IMR-90 (cell line): ENCODE measurements around the gene DCTD. TPM values are rescaled to one million over a fixed set of nuclear protein-coding genes. Genes with fewer than 3 reads are reported as not detected.

ENCODE experiments used
- ATAC-seq: fragments of 200-7000 bp; cut with Tn5 transposase; 2 replicates; pipeline ENCODE4 v1.9.1; 2020; ENCODE audit warnings: low read depth, mild to moderate bottlenecking, moderate library complexity
- BruUV-seq: library from RNA; stranded (reverse); fragments of 400-500 nt; replicated peaks from 2 replicates; lab custom pipeline; 2021; lab: Mats Ljungman, UMichigan
- CTCF ChIA-PET: fragments of 300-600 bp; formaldehyde crosslinking; extraction: SDS; loops from one replicate; lab custom pipeline; 2021; ENCODE audit warnings: antibody characterized with exemption; lab: Yijun Ruan, JAX
- POLR2A ChIA-PET: fragments of 300-600 bp; sonication (Branson Sonifier 250); formaldehyde crosslinking; loops from one replicate; lab custom pipeline; 2022; ENCODE audit warnings: antibody characterized with exemption; ENCODE audit not compliant: unreplicated experiment; lab: Charles Lee
- DNase-seq: peaks from one replicate; pipeline ENCODE4 v3.0.0; 2013
- H2AFZ ChIP-seq: replicated peaks from 2 replicates; pipeline ENCODE3; 2013; ENCODE audit warnings: low read length, mild to moderate bottlenecking; ENCODE audit not compliant: poor library complexity
- H2AK5ac ChIP-seq: 2 replicates; pipeline ENCODE4 v1.6.1; 2013; ENCODE audit warnings: low read depth, low read length, inconsistent platforms
- H2AK9ac ChIP-seq: replicated peaks from 2 replicates; pipeline ENCODE3; 2013; ENCODE audit warnings: mild to moderate bottlenecking, low read depth, low read length, moderate library complexity; ENCODE audit not compliant: poor library complexity
- H2BK120ac ChIP-seq: 2 replicates; pipeline ENCODE4 v1.6.1; 2013; ENCODE audit warnings: low read depth, low read length, inconsistent platforms
- H2BK15ac ChIP-seq: 3 replicates; pipeline ENCODE4 v1.6.1; 2013; ENCODE audit warnings: low read depth, low read length, inconsistent platforms
- H2BK20ac ChIP-seq: 2 replicates; pipeline ENCODE4 v1.6.1; 2013; ENCODE audit warnings: low read depth, mild to moderate bottlenecking, inconsistent platforms, low read length, moderate library complexity
- H2BK5ac ChIP-seq: 2 replicates; pipeline ENCODE4 v1.6.1; 2013; ENCODE audit warnings: mild to moderate bottlenecking, low read depth, low read length, inconsistent platforms; ENCODE audit not compliant: poor library complexity, severe bottlenecking
- H3K14ac ChIP-seq: replicated peaks from 2 replicates; pipeline ENCODE4 v1.6.1; 2013; ENCODE audit warnings: low read depth, low read length, inconsistent platforms
- H3K18ac ChIP-seq: 2 replicates; pipeline ENCODE4 v1.6.1; 2013; ENCODE audit warnings: low read depth, low read length, control low read depth
- H3K23ac ChIP-seq: 2 replicates; pipeline ENCODE4 v1.6.1; 2013; ENCODE audit warnings: low read depth, low read length, inconsistent platforms
- H3K27ac ChIP-seq: 2 replicates; pipeline ENCODE4 v1.5.1; 2013; ENCODE audit warnings: mild to moderate bottlenecking, control low read depth, low read length; ENCODE audit not compliant: insufficient read depth
- H3K27me3 ChIP-seq: 2 replicates; pipeline ENCODE4 v1.6.1; 2013; ENCODE audit warnings: low read length; ENCODE audit not compliant: control insufficient read depth, insufficient read depth
- H3K36me3 ChIP-seq: 2 replicates; pipeline ENCODE4 v1.6.1; 2013; ENCODE audit warnings: low read length, mixed read lengths; ENCODE audit not compliant: control insufficient read depth, insufficient read depth
- H3K4ac ChIP-seq: 2 replicates; pipeline ENCODE4 v1.6.1; 2013; ENCODE audit warnings: low read depth, low read length, inconsistent platforms
- H3K4me1 ChIP-seq: 2 replicates; pipeline ENCODE4 v1.6.1; 2013; ENCODE audit warnings: low read length, mixed read lengths; ENCODE audit not compliant: control insufficient read depth, insufficient read depth
- H3K4me2 ChIP-seq: 2 replicates; pipeline ENCODE4 v1.6.1; 2013; ENCODE audit warnings: low read depth, mild to moderate bottlenecking, control low read depth, low read length, moderate library complexity
- H3K4me3 ChIP-seq: 2 replicates; pipeline ENCODE4 v1.5.1; 2013; ENCODE audit warnings: low read depth, mild to moderate bottlenecking, control low read depth, low read length, moderate library complexity; ENCODE audit not compliant: insufficient read depth
- H3K56ac ChIP-seq: 2 replicates; pipeline ENCODE4 v1.6.1; 2013; ENCODE audit warnings: low read length, inconsistent platforms; ENCODE audit not compliant: insufficient read depth; ENCODE audit errors: extremely low read depth
- H3K79me1 ChIP-seq, 2 experiments: 2 replicates each; pipeline ENCODE4 v1.6.1; 2013; ENCODE audit warnings: low read length in 2 of 2, inconsistent platforms in 1 of 2, low read depth in 1 of 2
- H3K9ac ChIP-seq: 2 replicates; pipeline ENCODE4 v1.6.1; 2013; ENCODE audit warnings: low read depth, low read length, control low read depth
- H3K9me1 ChIP-seq: 2 replicates; pipeline ENCODE4 v1.6.1; 2013; ENCODE audit warnings: low read length, inconsistent platforms; ENCODE audit not compliant: insufficient read depth
- H3K9me3 ChIP-seq: 2 replicates; pipeline ENCODE4 v1.6.1; 2013; ENCODE audit warnings: low read length; ENCODE audit not compliant: control insufficient read depth, insufficient read depth
- H4K20me1 ChIP-seq: 2 replicates; pipeline ENCODE4 v1.6.1; 2013; ENCODE audit warnings: low read length, inconsistent platforms; ENCODE audit not compliant: insufficient read depth
- H4K5ac ChIP-seq: 2 replicates; pipeline ENCODE4 v1.6.1; 2013; ENCODE audit warnings: mild to moderate bottlenecking, low read depth, low read length, control low read depth
- H4K8ac ChIP-seq, 2 experiments: 2 replicates each; pipeline ENCODE4 v1.6.1; 2013; ENCODE audit warnings: low read depth in 2 of 2, low read length in 2 of 2, control low read depth in 1 of 2, inconsistent platforms in 1 of 2
- H4K91ac ChIP-seq: 2 replicates; pipeline ENCODE4 v1.6.1; 2013; ENCODE audit warnings: low read depth, low read length, inconsistent platforms; ENCODE audit not compliant: insufficient read depth
- BHLHE40 ChIP-seq: fragments of 150-350 bp; IDR thresholded peaks from 2 replicates; pipeline ENCODE4 v1.6.1; 2016; ENCODE audit warnings: mild to moderate bottlenecking, low read depth, low read length
- CEBPB ChIP-seq: IDR thresholded peaks from 2 replicates; pipeline ENCODE4 v1.6.1; 2012; ENCODE audit warnings: low read depth, low read length, improper control_type of control experiment
- CHD1 ChIP-seq: IDR thresholded peaks from 2 replicates; pipeline ENCODE4 v1.6.1; 2012; ENCODE audit warnings: low read depth, low read length, improper control_type of control experiment
- CTCF ChIP-seq: conservative IDR thresholded peaks from 2 replicates; pipeline ENCODE4 v1.5.1; 2012; ENCODE audit warnings: mild to moderate bottlenecking, low read depth, low read length, improper control_type of control experiment
- ELK1 ChIP-seq: fragments of 150-350 bp; IDR thresholded peaks from 2 replicates; pipeline ENCODE4 v1.6.1; 2016; ENCODE audit warnings: low read depth, mild to moderate bottlenecking, low read length, moderate library complexity, borderline replicate concordance
- FOS ChIP-seq: fragments of 150-350 bp; IDR thresholded peaks from 2 replicates; pipeline ENCODE4 v1.6.1; 2016; ENCODE audit warnings: low read depth, low read length
- MAFK ChIP-seq: IDR thresholded peaks from 2 replicates; pipeline ENCODE4 v1.6.1; 2012; ENCODE audit warnings: low read depth, low read length, improper control_type of control experiment
- MAZ ChIP-seq: IDR thresholded peaks from 2 replicates; pipeline ENCODE4 v1.6.1; 2012; ENCODE audit warnings: low read depth, mild to moderate bottlenecking, low read length, improper control_type of control experiment, moderate library complexity, borderline replicate concordance
- MXI1 ChIP-seq: IDR thresholded peaks from 2 replicates; pipeline ENCODE4 v1.6.1; 2012; ENCODE audit warnings: low read depth, mild to moderate bottlenecking, low read length, moderate library complexity, borderline replicate concordance
- NFE2L2 ChIP-seq: fragments of 150-350 bp; IDR thresholded peaks from 2 replicates; pipeline ENCODE4 v1.6.1; 2016; ENCODE audit warnings: low read depth, mild to moderate bottlenecking, low read length
- POLR2A ChIP-seq: IDR thresholded peaks from 2 replicates; pipeline ENCODE4 v1.6.1; 2012; ENCODE audit warnings: mild to moderate bottlenecking, low read depth, low read length
- RAD21 ChIP-seq: IDR thresholded peaks from 2 replicates; pipeline ENCODE4 v1.6.1; 2012; ENCODE audit warnings: low read length, improper control_type of control experiment
- RCOR1 ChIP-seq: IDR thresholded peaks from 2 replicates; pipeline ENCODE4 v1.6.1; 2012; ENCODE audit warnings: mild to moderate bottlenecking, low read length, improper control_type of control experiment; ENCODE audit not compliant: insufficient replicate concordance
- RFX5 ChIP-seq: IDR thresholded peaks from 2 replicates; pipeline ENCODE4 v1.8.0; 2012; ENCODE audit warnings: low read depth, mild to moderate bottlenecking, low read length, moderate library complexity
- SMC3 ChIP-seq: fragments of 150-350 bp; IDR thresholded peaks from 2 replicates; pipeline ENCODE4 v1.6.1; 2016; ENCODE audit warnings: low read depth, mild to moderate bottlenecking, antibody characterized with exemption, low read length, moderate library complexity
- USF2 ChIP-seq: fragments of 150-350 bp; IDR thresholded peaks from 2 replicates; pipeline ENCODE4 v1.6.1; 2017; ENCODE audit warnings: mild to moderate bottlenecking, antibody characterized with exemption, low read length, low read depth
- WGBS, 2 experiments: methylation state at CpG; one replicate each; pipeline versions ENCODE4 v1.1.5 to v1.1.7; 2013; ENCODE audit warnings: missing lambda C conversion rate in 2 of 2; ENCODE audit not compliant: insufficient read length in 1 of 2; ENCODE audit errors: extremely low coverage in 2 of 2; 5-methylcytosine and 5-hydroxymethylcytosine counted together
- dilution Hi-C: fragments of 300-500 bp; cut with HindIII; formaldehyde crosslinking; loops from one replicate; pipeline ENCODE4 v1.14.3; 2018; ENCODE audit warnings: low sequenced_read_pairs; ENCODE audit not compliant: unreplicated experiment
- in situ Hi-C: fragments of 300-500 bp; cut with MboI; formaldehyde crosslinking; loops from 3 replicates; pipeline ENCODE4 v1.14.3; 2019; ENCODE audit warnings: low sequenced_read_pairs, inconsistent platforms, mixed read lengths
- intact Hi-C: fragments of 100-400 bp; cut with micrococcal nuclease; formaldehyde crosslinking; loops from 2 replicates; pipeline ENCODE4 v1.10.0; 2022
- polyA plus RNA-seq, 3 experiments: library from polyadenylated mRNA; depleted of rRNA; stranded (reverse); fragments of >200 nt; gene quantifications; 2 replicates each; pipeline ENCODE4 v1.2.3, GENCODE V29; 2012; ENCODE audit warnings: low replicate concordance in 1 of 3
- total RNA-seq: library from RNA; depleted of rRNA; stranded (reverse); fragments of >200 nt; gene quantifications from 2 replicates; pipeline ENCODE4 v1.2.3, GENCODE V29; 2012

The DCTD gene
- total and polyA plus RNA-seq, 2 of the 4 experiments (the other 2 are of a cell fraction): 90.3 to 127 TPM

- Histone ChIP-seq H4K20me1 (peaks cover 12% of the 10 kb centered on the region; the same call in 1 of the 2 replicates), H3K9ac (no peak overlapping the region), H2AFZ (no peak overlapping the region), H3K4me1 (peaks cover 10% of the 10 kb centered on the region), H2BK20ac (no peak overlapping the region), H2BK120ac (no peak overlapping the region), H2AK5ac (no peak overlapping the region), H2BK5ac (no peak overlapping the region), H2BK15ac (no peak overlapping the region; the same call in 2 of the 3 replicates), H3K9me3 (no peaks in the 10 kb centered on the region), H3K4me2 (no peak overlapping the region), H4K8ac (no peak overlapping the region; a peak in 1 of 4 replicates), H3K23ac (no peak overlapping the region), H3K14ac (no peak overlapping the region), H3K18ac (no peak overlapping the region), H4K5ac (no peak overlapping the region), H3K4ac (no peak overlapping the region), H3K27me3 (no peaks in the 10 kb centered on the region), H3K56ac (no peak overlapping the region), H3K27ac (no peak overlapping the region), H4K91ac (no peak overlapping the region), H3K9me1 (peaks cover 26% of the 10 kb centered on the region), H3K4me3 (no peak overlapping the region), H2AK9ac (no peak overlapping the region), H3K79me1 (peaks cover 26 to 76% of the 10 kb centered on the region in 2 experiments), H3K36me3 (peaks cover 37% of the 10 kb centered on the region)
- ChIA-PET CTCF (interaction anchor here (0.6 to 1.6 kb wide), 2 partner anchors 30 to 361 kb away, joined by 3 to 8 read pairs; no protein-coding TSS in a partner anchor), POLR2A (no interaction called here)
- in situ Hi-C loops: no loop called here
- dilution Hi-C loops: loop anchor here (25.0 kb wide), 1 partner anchor 354 kb away; no protein-coding TSS in a partner anchor
- DNase-seq (no peak), ATAC-seq (no peak)
- BruUV-seq: no TSS peak
- intact Hi-C loops: no loop called here
- TF ChIP-seq NFE2L2: no peak
- no peak for TF ChIP-seq CEBPB
- TF ChIP-seq CTCF: no peak
- no peak for TF ChIP-seq SMC3
- no peak for TF ChIP-seq RCOR1
- TF ChIP-seq MAZ: no peak
- TF ChIP-seq POLR2A: no peak
- TF ChIP-seq RFX5: no peak
- no peak for TF ChIP-seq ELK1
- TF ChIP-seq RAD21: no peak
- TF ChIP-seq MXI1: no peak
- no peak for TF ChIP-seq USF2
- TF ChIP-seq BHLHE40: no peak
- TF ChIP-seq FOS: no peak
- no peak for TF ChIP-seq CHD1
- no peak for TF ChIP-seq MAFK
- no CpG with 5 or more reads among the region's 3 CpGs for WGBS, 2 experiments
Observed at GRCh38 chr4:182908124-182908523, 9.1 kb downstream of the DCTD start.
